Gastroesophageal sphincter (tissue), 3 donors: ENCODE results near the gene KCNN4.

Source experiments
- CTCF ChIP-seq, 4 experiments: fragments of 200-600 bp in 2 of 4; fragments of 450-650 bp in 2 of 4; sonication (generic) in 1 of 4; IDR thresholded peaks; one replicate each; pipeline ENCODE4 v1.5.1; 2017 to 2019; ENCODE audit warnings: antibody characterized with exemption in 4 of 4, mild to moderate bottlenecking in 2 of 4, moderate library complexity in 2 of 4
- EP300 ChIP-seq: sonication (generic); formaldehyde crosslinking; IDR thresholded peaks from one replicate; pipeline ENCODE4 v1.6.1; 2017; ENCODE audit warnings: antibody characterized with exemption, mild to moderate bottlenecking
- POLR2A ChIP-seq, 2 donors: fragments of 450-650 bp; IDR thresholded peaks; one replicate each; pipeline ENCODE4 v1.6.1; 2017; ENCODE audit warnings: antibody characterized with exemption in 2 of 2, mild to moderate bottlenecking in 2 of 2, moderate library complexity in 1 of 2
- POLR2AphosphoS5 ChIP-seq: sonication (generic); formaldehyde crosslinking; IDR thresholded peaks from one replicate; pipeline ENCODE4 v1.6.1; 2017; ENCODE audit warnings: antibody characterized with exemption

- TF ChIP-seq POLR2AphosphoS5 (no peak), CTCF (IDR thresholded peaks at IDR 0.05) (no peak), EP300 (no peak), POLR2A (IDR thresholded peaks at IDR 0.05) (no peak)
These were observed 7.1 kb downstream of the KCNN4 start for GRCh38 chr19:43773725-43774102.
